ENCODE measurements around the gene EIF4G3. TPM values are rescaled to one million over a fixed set of nuclear protein-coding genes. Genes with fewer than 3 reads are reported as not detected.
A peak's percentile ranks its signal among the peaks of the same experiment; 100 is the strongest.
"Not testable (repeated sequence)": the region's sequence is repeated elsewhere in the genome, so short reads cannot be mapped to it uniquely, and the experiment has no call there.

The EIF4G3 gene
- total RNA-seq, 4 donors from 2014 or later, result 56.6 to 131 (median 70.8) TPM

DNA sequence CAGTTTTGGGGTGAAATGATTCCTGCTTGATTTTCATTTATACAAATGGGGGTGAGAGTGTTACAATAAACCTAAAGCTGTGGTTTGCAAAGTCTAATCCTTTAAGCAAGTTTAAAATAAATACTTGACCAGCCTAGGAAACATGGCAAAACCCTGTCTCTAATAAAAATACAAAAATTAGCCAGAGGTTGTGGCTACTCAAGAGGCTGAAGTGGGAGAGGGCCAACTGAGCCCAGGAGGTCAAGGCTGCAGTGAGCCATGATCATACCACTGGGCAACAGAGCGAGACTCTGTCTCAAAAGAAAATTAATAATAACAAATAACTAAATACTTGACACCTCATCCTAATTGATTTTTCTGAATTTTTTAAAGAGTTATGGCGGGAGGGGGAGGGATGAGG, 110.8 kb downstream of the EIF4G3 start:
- H3K4me3 ChIP-seq, result no peak overlapping the region
- no peaks in the 10 kb centered on the region for H3K27me3 ChIP-seq
- TF ChIP-seq, protein P1, sequence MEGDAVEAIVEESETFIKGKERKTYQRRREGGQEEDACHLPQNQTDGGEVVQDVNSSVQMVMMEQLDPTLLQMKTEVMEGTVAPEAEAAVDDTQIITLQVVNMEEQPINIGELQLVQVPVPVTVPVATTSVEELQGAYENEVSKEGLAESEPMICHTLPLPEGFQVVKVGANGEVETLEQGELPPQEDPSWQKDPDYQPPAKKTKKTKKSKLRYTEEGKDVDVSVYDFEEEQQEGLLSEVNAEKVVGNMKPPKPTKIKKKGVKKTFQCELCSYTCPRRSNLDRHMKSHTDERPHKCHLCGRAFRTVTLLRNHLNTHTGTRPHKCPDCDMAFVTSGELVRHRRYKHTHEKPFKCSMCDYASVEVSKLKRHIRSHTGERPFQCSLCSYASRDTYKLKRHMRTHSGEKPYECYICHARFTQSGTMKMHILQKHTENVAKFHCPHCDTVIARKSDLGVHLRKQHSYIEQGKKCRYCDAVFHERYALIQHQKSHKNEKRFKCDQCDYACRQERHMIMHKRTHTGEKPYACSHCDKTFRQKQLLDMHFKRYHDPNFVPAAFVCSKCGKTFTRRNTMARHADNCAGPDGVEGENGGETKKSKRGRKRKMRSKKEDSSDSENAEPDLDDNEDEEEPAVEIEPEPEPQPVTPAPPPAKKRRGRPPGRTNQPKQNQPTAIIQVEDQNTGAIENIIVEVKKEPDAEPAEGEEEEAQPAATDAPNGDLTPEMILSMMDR (IDR thresholded peaks at IDR 0.05), result no peak
- no peak for TF ChIP-seq POLR2A (IDR thresholded peaks at IDR 0.05)
- peaks cover 0 to 3% (median 0%) of the 10 kb centered on the region in 4 donors for H3K4me1 ChIP-seq
- no peak for DNase-seq
- no peaks in the 10 kb centered on the region for H3K36me3 ChIP-seq
- H3K27ac ChIP-seq, result no peak overlapping the region
- no peaks in the 10 kb centered on the region for H3K9me3 ChIP-seq

DNA sequence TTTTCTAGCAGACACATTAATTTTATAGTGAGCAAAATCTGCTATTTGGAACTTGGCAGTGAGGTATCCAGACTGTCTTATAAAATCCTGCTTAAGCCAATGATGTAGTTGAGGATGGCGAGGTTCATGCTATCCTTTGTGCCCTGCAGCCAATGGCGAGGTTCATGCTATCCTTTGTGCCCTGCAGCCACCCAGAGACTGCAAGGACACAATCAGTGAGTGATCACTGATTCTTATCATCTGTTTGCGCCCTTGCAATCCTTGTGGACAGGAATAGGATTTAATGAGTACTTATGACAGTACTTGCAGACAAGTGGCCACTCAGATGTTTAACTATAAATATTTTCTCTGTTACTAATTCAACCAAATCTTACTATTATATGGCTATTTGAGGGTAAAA, 112.6 kb downstream of the EIF4G3 start:
- Histone ChIP-seq H3K36me3 (no peaks in the 10 kb centered on the region), H3K27ac (peak overlapping the region in 1 of 4 donors; percentile 0), H3K9me3 (no peaks in the 10 kb centered on the region), H3K4me1 (no peaks in the 10 kb centered on the region), H3K4me3 (no peak overlapping the region), H3K27me3 (no peaks in the 10 kb centered on the region)
- DNase-seq, result no peak
- TF ChIP-seq POLR2A (IDR thresholded peaks at IDR 0.05), result no peak
- TF ChIP-seq, protein P1 (IDR thresholded peaks at IDR 0.05), result no peak

DNA sequence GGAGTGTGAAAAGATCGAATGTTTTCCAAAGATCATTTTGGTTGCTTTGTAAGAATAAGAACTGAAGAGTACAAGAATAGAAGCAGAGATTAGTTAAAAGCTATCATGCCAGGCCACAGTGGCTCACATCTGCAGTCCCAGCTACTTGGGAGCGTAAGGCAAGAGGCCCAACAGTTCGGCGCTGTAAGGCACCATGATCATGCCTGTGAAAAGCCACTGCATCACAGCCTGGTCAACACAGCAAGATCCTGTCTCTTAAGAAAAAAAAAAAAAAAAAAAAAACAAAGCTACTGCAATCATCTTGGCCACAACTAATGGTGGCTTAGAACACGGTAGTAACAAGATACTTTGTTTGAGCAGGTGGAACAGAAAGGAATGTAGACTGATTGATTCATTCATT, 116.2 kb downstream of the EIF4G3 start:
- H3K27me3 ChIP-seq, result no peaks in the 10 kb centered on the region
- TF ChIP-seq, protein P1 (IDR thresholded peaks at IDR 0.05), result no peak
- TF ChIP-seq POLR2A (IDR thresholded peaks at IDR 0.05), result no peak
- DNase-seq, result no peak
- H3K4me1 ChIP-seq, result no peaks in the 10 kb centered on the region
- H3K27ac ChIP-seq, result no peak overlapping the region
- no peaks in the 10 kb centered on the region for H3K9me3 ChIP-seq
- no peak overlapping the region for H3K4me3 ChIP-seq
- H3K36me3 ChIP-seq, result no peaks in the 10 kb centered on the region

DNA sequence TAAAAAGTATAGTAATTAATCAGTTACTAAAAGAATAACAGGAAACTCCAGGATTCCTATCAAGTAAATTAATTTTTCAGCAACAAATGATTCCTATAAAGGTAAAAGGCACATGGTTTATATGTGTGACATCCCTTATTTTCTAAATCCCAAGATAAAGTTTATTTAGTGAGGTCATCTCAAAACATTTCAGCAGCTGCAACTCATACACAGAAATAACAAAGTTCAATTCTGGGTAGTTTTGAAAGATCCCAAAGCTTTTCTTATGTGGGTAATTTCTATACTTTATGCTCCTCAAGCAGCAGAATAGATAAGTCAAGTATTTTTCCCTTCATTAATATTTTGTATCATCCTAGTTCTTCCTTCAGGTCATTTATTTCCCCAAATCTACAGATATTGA, 117.7 kb downstream of the EIF4G3 start:
- no peaks in the 10 kb centered on the region for H3K4me1 ChIP-seq
- no peaks in the 10 kb centered on the region for H3K36me3 ChIP-seq
- H3K9me3 ChIP-seq, result no peaks in the 10 kb centered on the region
- TF ChIP-seq, protein P1 (IDR thresholded peaks at IDR 0.05), result no peak
- TF ChIP-seq POLR2A (IDR thresholded peaks at IDR 0.05), result no peak
- H3K4me3 ChIP-seq, result no peak overlapping the region
- no peaks in the 10 kb centered on the region for H3K27me3 ChIP-seq
- no peak overlapping the region for H3K27ac ChIP-seq
- DNase-seq, result no peak

DNA sequence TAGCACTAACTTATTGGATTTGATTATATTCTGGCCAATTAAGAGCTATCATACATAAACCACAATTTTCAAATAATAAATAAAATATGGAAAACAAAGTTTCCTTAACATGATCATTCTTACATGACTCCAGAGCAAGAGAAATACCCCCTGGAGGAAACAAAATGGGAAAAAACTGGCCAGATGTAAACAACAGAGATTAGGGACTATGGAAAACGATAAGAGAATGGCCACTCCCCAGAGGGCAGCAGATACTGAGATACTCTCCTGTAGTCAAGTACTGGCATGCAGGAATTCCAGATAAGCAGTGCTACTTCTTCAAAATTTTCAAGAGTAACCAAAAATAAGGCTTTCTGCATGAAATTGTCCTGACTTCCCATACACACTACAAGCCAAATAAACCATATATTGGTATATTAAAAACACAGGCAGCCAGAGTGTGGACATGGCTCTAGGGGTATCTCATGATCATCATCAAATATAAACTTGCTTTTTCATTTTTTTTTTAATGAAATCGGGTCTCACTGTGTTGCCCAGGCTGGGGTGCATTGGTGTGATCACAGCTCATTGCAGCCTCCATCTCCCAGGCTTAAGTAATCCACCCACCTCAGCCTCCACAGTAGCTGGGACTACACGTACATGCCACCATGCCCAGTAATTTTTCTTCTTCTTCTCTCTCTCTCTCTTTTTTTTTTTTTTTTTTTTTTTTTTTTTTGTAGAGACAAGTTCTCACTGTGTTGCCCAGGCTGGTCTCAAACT, 118.5 kb downstream of the EIF4G3 start:
- no peaks in the 10 kb centered on the region for H3K9me3 ChIP-seq
- DNase-seq, result no peak
- no peaks in the 10 kb centered on the region for H3K27me3 ChIP-seq
- no peak overlapping the region for H3K27ac ChIP-seq
- no peaks in the 10 kb centered on the region for H3K36me3 ChIP-seq
- H3K4me1 ChIP-seq, result no peaks in the 10 kb centered on the region
- TF ChIP-seq POLR2A (IDR thresholded peaks at IDR 0.05), result no peak
- TF ChIP-seq, protein P1 (IDR thresholded peaks at IDR 0.05), result peak in 1 of 6 experiments; percentile 33
- no peak overlapping the region for H3K4me3 ChIP-seq

DNA sequence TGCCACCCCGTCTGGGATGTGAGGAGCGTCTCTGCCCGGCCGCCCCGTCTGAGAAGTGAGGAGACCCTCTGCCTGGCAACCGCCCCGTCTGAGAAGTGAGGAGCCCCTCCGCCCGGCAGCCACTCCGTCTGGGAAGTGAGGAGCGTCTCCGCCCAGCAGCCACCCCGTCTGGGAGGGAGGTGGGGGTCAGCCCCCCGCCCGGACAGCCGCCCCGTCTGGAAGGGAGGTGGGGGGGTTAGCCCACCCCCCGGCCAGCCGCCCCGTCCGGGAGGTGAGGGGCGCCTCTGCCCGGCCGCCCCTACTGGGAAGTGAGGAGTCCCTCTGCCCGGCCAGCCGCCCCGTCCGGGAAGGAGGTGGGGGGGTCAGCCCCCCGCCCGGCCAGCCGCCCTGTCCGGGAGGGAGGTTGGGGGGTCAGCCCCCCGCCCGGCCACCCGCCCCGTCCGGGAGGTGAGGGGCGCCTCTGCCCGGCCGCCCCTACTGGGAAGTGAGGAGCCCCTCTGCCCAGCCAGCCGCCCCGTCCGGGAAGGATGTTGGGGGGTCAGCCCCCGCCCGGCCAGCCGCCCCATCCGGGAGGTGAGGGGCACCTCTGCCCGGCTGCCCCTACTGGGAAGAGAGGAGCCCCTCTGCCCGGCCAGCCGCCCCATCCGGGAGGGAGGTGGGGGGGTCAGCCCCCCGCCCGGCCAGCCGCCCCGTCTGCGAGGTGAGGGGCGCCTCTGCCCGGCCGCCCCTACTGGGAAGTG, 123.3 kb downstream of the EIF4G3 start:
- not testable (repeated sequence) for H3K27ac ChIP-seq, H3K4me3 ChIP-seq, H3K27me3 ChIP-seq, H3K9me3 ChIP-seq, H3K36me3 ChIP-seq, DNase-seq, H3K4me1 ChIP-seq
